D341Med (cell line): ENCODE measurements around the gene ABLIM3.

Experiments
- DNase-seq: peaks from one replicate; pipeline ENCODE4 v3.0.0; 2012; ENCODE audit warnings: low spot score

ABLIM3 gene

DNA sequence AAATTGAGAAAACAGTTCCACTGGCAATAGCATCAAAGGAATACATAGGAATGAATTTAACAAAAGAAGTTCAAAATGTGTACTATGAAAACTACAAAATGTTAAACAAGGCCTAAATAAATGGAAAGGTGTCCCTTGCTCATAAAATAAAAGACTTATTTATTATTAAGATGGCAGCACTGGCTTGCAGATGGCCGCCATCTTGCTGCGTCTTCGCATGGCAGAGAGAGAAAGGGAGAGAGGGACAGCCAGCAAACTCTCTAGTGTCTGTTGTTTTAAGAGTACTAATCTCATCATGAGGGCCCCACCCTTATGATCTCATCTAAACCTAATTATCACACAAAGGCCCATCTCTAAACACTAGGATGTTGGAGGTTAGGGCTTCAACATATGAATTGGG lies 47.1 kb downstream of the ABLIM3 start:
- DNase-seq: no peak

GRCh38 chr5:149195337-149195887 lies 54.1 kb downstream of the ABLIM3 start:
- DNase-seq: no peak

GRCh38 chr5:149195962-149196361 lies 54.7 kb downstream of the ABLIM3 start:
- DNase-seq: no peak

- no peak for DNase-seq
Measured at GRCh38 chr5:149198148-149198547, 56.9 kb downstream of the ABLIM3 start.

DNA sequence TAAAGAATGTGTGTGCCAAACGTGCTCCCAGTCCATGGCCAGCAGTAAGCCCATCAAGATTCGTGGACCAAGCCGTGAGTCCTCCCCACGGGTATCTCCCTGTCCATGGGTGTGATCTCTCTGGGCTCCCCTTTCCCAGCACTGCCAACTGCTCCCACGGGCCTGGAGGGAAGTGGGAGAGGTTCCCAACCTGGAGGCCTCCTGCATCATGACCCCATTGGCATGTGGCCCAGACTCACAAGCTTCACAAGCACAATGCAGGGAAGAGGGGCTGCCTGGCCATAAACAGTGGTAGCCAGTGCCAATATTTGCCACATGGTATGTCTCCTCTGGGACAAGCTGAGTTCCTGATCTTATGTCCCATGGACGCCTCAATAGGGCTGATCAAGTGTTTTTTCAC lies 59.1 kb downstream of the ABLIM3 start:
- no peak for DNase-seq

GRCh38 chr5:149201121-149201637 lies 59.9 kb downstream of the ABLIM3 start:
- DNase-seq: no peak

GRCh38 chr5:149202910-149203451 lies 61.7 kb downstream of the ABLIM3 start:
- DNase-seq: no peak

- DNase-seq: no peak
Measured at GRCh38 chr5:149203921-149204441, 62.7 kb downstream of the ABLIM3 start.

DNA sequence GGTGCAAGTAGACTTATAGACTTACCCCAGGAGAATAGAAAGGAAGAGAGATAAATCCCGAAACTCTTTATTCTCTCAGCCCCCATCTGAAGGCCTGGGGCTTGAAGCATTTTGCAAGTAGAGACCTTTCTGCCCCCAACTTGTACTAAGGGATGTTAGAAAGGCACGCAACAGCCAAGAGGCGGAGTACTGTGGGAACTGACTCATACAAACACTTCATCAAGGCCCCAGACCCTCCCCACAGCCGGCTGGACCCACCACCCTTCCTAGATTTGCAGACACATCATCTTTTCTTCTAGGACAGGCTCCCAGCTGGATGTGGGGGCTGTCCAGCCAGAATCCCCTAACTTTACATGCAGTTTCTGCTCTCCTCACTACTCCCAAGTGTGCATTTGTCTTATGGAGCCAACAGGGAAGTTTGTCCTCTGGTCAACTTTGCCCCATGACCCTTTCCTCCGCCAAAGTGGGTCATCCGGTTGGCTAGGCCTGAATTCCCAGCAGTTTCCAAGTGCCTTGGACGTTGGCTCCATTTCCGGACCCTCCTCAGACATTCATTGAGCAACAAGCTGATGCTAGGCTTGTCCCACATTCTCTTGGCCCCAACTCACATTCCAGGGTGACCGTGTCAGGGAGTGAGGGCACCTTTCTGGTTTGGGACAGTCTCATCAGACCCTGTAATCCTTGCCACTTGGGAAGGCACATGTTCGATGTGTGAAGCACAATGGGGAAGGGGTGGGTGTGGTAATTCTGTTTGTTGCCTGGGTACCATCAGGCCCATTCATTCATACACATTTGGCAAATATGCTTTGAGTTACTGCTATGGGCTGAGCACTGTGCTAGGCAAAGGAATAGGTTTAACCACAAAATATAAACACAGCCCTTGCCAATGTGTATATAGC lies 64.6 kb downstream of the ABLIM3 start:
- no peak for DNase-seq

DNA sequence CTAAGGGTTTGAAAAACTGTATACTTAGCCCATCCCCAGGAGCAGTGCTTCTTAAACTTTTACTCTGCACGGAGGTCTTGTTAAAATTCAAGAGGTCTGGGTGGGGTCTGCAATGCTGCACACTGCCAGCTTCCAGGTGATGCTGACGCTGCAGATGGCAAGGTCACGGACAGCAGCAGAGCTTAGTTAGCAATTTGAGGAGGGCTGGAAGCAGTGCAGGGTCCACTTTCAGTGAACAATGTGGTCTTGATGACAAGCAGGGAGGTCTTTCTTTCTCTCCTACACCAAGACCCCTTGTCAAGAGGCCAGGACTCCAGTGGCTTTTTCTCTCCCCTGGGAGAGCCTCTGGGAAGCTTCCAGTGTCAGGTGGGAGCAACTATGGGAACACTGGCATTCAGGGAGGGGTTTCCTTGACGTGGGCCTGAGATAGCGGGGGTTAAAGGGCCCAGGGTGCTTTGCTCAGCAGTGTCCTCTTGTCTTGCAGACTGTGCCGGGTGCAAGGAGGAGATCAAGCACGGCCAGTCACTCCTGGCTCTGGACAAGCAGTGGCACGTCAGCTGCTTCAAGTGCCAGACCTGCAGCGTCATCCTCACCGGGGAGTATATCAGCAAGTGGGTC lies 65.3 kb downstream of the ABLIM3 start:
- no peak for DNase-seq

- DNase-seq: no peak
Measured at GRCh38 chr5:149207831-149208230, 66.5 kb downstream of the ABLIM3 start.

DNA sequence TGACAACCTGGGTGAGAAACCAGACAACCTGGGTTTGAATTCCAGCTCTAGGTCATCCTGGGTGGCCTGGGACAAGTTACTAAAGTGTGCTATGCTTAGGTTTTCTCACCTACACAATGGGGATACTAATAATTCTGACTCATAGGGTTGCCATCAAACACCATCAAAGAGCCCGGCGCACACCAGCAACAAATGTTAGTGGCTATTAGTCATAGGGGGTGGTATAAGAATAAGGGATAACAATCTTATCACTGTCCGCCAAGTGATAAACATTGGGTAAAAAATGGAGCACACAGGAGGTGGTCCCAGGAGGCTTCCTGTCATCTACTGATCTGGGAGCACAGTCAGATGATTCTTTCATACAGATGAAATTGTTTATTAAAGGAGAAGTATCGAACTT lies 68.9 kb downstream of the ABLIM3 start:
- DNase-seq: no peak

DNA sequence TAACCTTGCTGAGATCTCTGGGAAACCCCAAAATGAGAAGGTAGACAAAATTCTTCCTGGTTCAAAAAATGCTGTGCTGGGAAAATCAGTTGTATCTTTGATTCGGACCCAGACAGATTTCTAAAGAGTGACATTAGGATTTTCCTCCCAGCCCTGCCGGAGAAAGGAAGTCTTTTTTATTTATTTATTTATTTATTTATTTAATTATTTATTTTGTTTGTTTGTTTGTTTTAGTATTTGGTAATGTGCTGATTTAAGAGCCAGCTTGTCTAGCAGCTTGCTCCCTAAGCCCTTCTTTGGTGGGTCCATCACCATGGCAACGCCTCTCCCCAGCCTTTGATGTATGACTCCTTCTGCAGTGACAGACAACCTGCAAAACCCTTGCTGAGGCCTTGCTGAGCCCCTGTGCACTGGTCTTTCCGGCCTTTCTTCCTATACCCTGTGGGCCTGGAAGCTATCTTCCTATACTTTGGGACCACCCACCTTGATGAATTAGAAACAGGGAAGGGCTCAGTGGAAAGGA lies 69.7 kb downstream of the ABLIM3 start:
- no peak for DNase-seq

DNA sequence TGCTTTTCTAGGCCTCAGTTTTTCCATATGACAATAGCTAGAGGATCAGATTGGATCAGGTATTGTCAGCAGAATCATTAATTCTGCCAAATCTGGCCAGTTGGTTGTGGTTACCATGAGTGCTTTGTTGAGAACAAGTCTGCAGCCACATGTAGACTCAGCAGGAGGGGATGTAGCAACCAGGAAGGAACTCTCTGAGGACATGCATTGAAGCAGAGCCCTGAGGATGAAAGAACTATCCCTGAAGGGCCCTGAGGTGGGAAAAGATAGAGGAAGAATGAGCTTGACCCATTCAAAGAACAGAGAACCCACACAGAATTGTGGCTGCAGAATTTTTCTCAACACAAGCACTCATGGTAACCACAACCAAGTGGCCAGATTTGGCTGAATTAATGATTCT lies 70.3 kb downstream of the ABLIM3 start:
- no peak for DNase-seq

DNA sequence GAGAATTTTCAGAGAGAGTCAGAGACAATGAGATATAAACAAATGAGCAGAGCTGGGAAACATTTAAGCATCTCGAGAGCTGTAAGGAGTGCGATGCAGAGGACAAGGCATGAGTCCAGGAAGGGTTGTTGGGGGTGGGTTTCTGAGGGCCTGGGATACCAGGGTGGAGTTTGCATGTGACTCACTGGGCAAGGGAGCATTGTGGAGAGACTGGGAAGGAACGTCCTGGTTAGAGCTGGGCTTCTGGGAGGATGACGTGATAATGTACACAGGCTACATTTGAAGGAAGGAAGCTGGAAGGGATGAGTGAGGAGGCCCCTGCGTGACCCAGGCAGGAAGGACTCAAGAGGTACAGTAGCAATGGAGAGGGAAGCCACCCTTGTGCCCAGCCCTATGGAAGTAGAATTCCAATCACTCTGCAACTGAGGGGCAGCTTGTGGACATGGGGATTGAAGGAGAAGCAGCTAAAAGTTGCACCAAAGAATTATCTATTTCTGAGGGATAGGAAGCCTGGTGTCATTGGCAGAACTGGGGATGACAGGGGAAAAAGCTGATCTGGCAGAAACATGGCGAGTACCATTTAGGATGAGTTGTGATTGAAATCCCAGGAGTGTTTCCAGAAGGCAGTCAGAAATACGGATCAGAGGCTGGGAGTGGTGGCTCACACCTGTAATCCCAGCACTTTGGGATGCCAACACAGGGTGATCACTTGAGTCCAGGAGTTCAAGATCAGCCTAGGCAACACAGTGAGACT lies 71.1 kb downstream of the ABLIM3 start:
- DNase-seq: no peak

DNA sequence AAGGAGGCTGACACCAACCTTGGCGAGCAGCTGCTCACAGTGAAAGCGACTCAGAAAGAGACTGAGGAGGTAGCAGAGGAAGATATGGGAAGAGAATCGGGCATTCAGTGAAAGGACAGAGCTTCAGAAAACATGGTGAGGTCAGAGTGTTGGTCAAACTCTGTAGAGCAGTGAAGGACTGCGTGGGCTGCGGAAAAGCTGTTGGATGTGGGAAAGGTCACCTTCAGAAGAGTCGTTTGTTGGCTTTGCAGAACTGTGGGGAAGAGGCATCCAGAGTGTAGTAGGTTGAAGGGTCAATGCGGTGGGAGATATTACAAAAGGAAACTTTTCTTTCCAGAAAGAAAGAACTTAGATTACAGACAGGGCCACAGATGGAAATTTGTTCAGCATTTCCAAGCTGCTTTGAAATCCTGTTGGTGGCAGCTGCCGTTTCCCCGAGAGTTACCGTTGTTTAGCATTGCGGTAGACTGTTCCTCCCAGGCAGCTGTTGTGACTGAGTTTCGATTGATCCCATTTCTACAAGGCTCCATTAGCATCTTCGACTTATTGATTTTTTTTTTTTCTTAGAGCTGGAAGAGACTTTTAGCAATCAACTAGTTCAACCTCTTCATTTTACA lies 72.1 kb downstream of the ABLIM3 start:
- DNase-seq: no peak

GRCh38 chr5:149215478-149216090 lies 74.3 kb downstream of the ABLIM3 start:
- no peak for DNase-seq

- DNase-seq: no peak
Measured at GRCh38 chr5:149216496-149216895, 75.2 kb downstream of the ABLIM3 start.

DNA sequence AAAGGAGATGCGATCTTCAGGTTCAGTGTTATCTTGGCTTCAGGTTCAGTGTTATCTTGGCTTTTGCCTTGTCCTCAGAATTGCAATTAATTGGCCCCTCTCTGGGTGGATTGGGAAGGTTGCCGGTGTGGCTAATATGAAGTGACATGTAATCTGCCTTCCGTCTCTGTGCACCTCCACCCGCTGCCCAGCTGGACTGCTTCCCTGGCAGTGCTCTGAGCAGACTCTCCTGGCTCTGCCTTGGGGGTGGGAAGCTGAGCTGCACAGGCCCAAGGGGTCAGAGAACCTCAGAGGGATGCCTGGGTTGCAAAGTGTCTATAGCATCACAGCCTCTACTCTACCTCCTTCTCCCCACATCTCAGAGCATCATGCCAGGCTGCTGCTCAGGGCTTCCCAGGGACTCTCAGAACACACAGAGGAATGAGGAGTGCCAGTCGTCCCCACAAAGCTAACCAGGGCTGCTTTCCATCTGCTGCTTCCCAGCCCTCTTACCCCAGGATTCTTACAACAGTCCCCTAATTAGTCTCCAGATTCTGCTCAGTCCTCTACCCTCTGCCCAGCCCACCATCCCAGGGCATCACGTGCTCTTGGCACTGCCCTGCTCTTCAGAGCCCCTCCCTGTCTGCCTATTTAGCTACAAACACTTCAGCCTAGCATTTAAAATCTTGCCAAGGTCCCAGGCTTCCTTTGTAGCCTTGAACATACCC lies 76.0 kb downstream of the ABLIM3 start:
- no peak for DNase-seq

DNA sequence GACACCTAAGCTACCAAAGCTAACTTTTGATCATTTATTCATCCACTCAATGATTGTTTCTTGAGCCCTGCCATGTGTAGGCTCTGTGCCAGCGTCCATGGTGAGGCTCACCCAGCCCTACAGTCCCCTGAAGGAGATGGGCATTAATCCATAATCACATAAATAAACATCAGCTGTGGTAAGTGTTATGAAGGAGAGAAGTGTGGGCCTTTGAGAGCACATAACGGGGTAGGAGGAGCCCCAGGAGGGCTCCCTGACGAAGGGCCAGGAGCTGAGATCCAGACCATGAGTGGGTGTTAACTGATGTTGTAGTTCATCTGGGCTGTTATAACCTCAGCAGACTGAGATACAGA lies 76.5 kb downstream of the ABLIM3 start:
- no peak for DNase-seq
